Fibroblast of lung (primary cell): ENCODE results near the gene TSEN2. TPM values are rescaled to one million over a fixed set of nuclear protein-coding genes. Genes with fewer than 3 reads are reported as not detected.

Experiments used
- DNase-seq, 2 donors: peaks; one replicate each; pipeline versions ENCODE4 v3.0.0 to v3.0.0-alpha.2; 2010; ENCODE audit warnings: low read depth in 2 of 2
- H2AFZ ChIP-seq: 2 replicates; pipeline ENCODE4 v1.5.1; 2012; ENCODE audit warnings: low read length, control low read depth, inconsistent platforms
- H3K27ac ChIP-seq: 2 replicates; pipeline ENCODE4 v1.5.1; 2011; ENCODE audit warnings: low read length, control low read depth; ENCODE audit not compliant: insufficient read depth
- H3K27me3 ChIP-seq: 2 replicates; pipeline ENCODE4 v1.5.1; 2011; ENCODE audit warnings: mild to moderate bottlenecking, low read length; ENCODE audit not compliant: control insufficient read depth, insufficient read depth
- H3K36me3 ChIP-seq: 2 replicates; pipeline ENCODE4 v1.5.1; 2011; ENCODE audit warnings: low read length; ENCODE audit not compliant: control insufficient read depth, insufficient read depth
- H3K4me1 ChIP-seq: 2 replicates; pipeline ENCODE4 v1.5.1; 2011; ENCODE audit warnings: low read length; ENCODE audit not compliant: control insufficient read depth, insufficient read depth; ENCODE audit errors: extremely low read depth
- H3K4me2 ChIP-seq: 2 replicates; pipeline ENCODE4 v1.5.1; 2011; ENCODE audit warnings: low read length, control low read depth; ENCODE audit not compliant: insufficient read depth; ENCODE audit errors: extremely low read depth
- H3K4me3 ChIP-seq, 4 experiments: fragments of 200-600 bp in 1 of 4; sonication (generic) in 1 of 4; replicated peaks in 1 of 4; 2 replicates each; pipeline ENCODE4 v1.5.1; 2011 to 2016; ENCODE audit warnings: low read length in 4 of 4, low read depth in 3 of 4, mild to moderate bottlenecking in 3 of 4, control low read depth in 2 of 4, inconsistent platforms in 1 of 4, mixed read lengths in 1 of 4; ENCODE audit not compliant: insufficient read depth in 1 of 4; ENCODE audit errors: control extremely low read depth in 1 of 4
- H3K79me2 ChIP-seq: 2 replicates; pipeline ENCODE4 v1.5.1; 2012; ENCODE audit warnings: mild to moderate bottlenecking, low read length, inconsistent platforms; ENCODE audit not compliant: control insufficient read depth, insufficient read depth
- H3K9ac ChIP-seq: 2 replicates; pipeline ENCODE4 v1.5.1; 2011; ENCODE audit warnings: mild to moderate bottlenecking, low read length, control low read depth; ENCODE audit not compliant: insufficient read depth
- H3K9me3 ChIP-seq: 2 replicates; pipeline ENCODE4 v1.5.1; 2012; ENCODE audit warnings: low read depth, low read length; ENCODE audit not compliant: control insufficient read depth, insufficient read depth
- H4K20me1 ChIP-seq: 2 replicates; pipeline ENCODE4 v1.5.1; 2011; ENCODE audit warnings: low read length; ENCODE audit not compliant: control insufficient read depth, insufficient read depth; ENCODE audit errors: extremely low read depth
- EZH2 ChIP-seq: IDR thresholded peaks from 2 replicates; pipeline ENCODE4 v1.5.1; 2012; ENCODE audit warnings: low read length, control low read depth, mild to moderate bottlenecking; ENCODE audit errors: missing control alignments
- polyA plus RNA-seq, 2 donors: library from polyadenylated mRNA; depleted of rRNA in 1 of 2; stranded (reverse) in 1 of 2; unstranded in 1 of 2; fragments of >200 nt; gene quantifications; 2 replicates each; pipeline ENCODE4 v1.2.1, GENCODE V29; 2011 to 2012; ENCODE audit warnings: missing spikeins in 1 of 2
- total RNA-seq: library from RNA; depleted of rRNA; stranded (reverse); fragments of >200 nt; gene quantifications from 2 replicates; pipeline ENCODE4 v1.2.1, GENCODE V29; 2014
- TF ChIP-seq, protein P1 (sequence below), 2 donors: IDR thresholded peaks in 1 of 2; conservative IDR thresholded peaks in 1 of 2; 1 replicate in 1 of 2; 2 replicates in 1 of 2; pipeline ENCODE4 v1.5.1; 2011 to 2012; ENCODE audit warnings: low read length in 2 of 2, control low read depth in 1 of 2, inconsistent platforms in 1 of 2, low read depth in 1 of 2, mild to moderate bottlenecking in 1 of 2

TSEN2 gene
- total and polyA plus RNA-seq, 2 donors (not counting 1 experiment from before 2014, with no cell fraction given), result 9.8 to 14.4 TPM

DNA sequence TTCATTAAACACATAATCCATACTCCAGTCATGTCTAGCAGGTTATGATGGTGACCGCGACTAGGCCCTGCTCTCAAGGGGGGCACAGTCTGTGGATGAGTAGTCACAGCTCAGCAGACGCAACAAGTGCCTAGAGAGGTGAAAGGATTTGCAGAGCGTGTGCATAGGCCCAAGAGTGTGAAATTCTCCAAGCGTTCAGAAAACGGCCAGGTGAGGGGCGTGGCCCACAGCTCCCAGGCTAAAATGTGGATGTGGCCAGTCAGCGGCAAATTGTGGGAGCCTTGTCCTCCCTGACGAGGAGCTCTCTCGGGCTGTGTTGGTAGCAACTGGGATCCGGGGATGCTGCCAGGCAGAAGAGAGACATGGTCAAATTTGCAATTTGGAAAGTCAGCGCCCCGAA is 46.4 kb upstream of the TSEN2 start:
- no peak overlapping the region for H3K4me3 ChIP-seq
- H3K36me3 ChIP-seq, result no peaks in the 10 kb centered on the region
- no peak overlapping the region for H2AFZ ChIP-seq
- H3K27ac ChIP-seq, result no peak overlapping the region
- H3K79me2 ChIP-seq, result no peaks in the 10 kb centered on the region
- TF ChIP-seq EZH2, result no peak
- TF ChIP-seq, protein P1, sequence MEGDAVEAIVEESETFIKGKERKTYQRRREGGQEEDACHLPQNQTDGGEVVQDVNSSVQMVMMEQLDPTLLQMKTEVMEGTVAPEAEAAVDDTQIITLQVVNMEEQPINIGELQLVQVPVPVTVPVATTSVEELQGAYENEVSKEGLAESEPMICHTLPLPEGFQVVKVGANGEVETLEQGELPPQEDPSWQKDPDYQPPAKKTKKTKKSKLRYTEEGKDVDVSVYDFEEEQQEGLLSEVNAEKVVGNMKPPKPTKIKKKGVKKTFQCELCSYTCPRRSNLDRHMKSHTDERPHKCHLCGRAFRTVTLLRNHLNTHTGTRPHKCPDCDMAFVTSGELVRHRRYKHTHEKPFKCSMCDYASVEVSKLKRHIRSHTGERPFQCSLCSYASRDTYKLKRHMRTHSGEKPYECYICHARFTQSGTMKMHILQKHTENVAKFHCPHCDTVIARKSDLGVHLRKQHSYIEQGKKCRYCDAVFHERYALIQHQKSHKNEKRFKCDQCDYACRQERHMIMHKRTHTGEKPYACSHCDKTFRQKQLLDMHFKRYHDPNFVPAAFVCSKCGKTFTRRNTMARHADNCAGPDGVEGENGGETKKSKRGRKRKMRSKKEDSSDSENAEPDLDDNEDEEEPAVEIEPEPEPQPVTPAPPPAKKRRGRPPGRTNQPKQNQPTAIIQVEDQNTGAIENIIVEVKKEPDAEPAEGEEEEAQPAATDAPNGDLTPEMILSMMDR (conservative IDR thresholded peaks at IDR 0.05 in 1 of 2, IDR thresholded peaks at IDR 0.05 in 1 of 2; ENCODE audit: low read depth in 1 of 2, low read length in 2 of 2), result no peak
- H3K4me2 ChIP-seq, result no peak overlapping the region
- no peaks in the 10 kb centered on the region for H4K20me1 ChIP-seq
- H3K9ac ChIP-seq, result no peak overlapping the region
- peaks cover 20% of the 10 kb centered on the region for H3K4me1 ChIP-seq
- H3K27me3 ChIP-seq, result no peaks in the 10 kb centered on the region
- H3K9me3 ChIP-seq, result no peaks in the 10 kb centered on the region
- no peak for DNase-seq

DNA sequence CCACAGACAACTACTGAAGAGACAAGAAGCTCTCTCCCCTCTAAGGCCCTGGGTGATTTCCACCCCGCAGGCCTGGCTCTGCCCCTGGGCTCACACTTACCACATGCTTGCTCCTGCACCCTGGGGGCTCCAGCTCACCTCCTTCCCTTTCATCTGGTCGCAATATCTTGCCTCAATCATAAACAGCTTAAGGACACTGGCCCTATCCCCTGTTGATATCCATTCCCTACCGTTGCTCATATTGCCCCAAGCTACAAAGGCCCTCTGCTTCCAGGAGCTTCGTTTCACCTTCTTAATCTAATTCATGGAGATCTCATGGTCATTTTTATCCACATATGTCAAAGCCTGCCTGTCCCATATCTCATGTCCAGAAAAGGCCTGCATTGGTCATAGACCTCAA is 46.0 kb upstream of the TSEN2 start:
- Histone ChIP-seq H3K27me3 (no peaks in the 10 kb centered on the region), H3K36me3 (no peaks in the 10 kb centered on the region), H3K4me2 (no peak overlapping the region), H3K9ac (no peak overlapping the region), H3K9me3 (no peaks in the 10 kb centered on the region), H4K20me1 (no peaks in the 10 kb centered on the region), H3K79me2 (no peaks in the 10 kb centered on the region), H3K4me1 (peaks cover 20% of the 10 kb centered on the region), H3K4me3 (no peak overlapping the region), H3K27ac (no peak overlapping the region), H2AFZ (no peak overlapping the region)
- DNase-seq, result no peak
- TF ChIP-seq, protein P1 (conservative IDR thresholded peaks at IDR 0.05 in 1 of 2, IDR thresholded peaks at IDR 0.05 in 1 of 2; ENCODE audit: low read depth in 1 of 2, low read length in 2 of 2), result no peak
- no peak for TF ChIP-seq EZH2

DNA sequence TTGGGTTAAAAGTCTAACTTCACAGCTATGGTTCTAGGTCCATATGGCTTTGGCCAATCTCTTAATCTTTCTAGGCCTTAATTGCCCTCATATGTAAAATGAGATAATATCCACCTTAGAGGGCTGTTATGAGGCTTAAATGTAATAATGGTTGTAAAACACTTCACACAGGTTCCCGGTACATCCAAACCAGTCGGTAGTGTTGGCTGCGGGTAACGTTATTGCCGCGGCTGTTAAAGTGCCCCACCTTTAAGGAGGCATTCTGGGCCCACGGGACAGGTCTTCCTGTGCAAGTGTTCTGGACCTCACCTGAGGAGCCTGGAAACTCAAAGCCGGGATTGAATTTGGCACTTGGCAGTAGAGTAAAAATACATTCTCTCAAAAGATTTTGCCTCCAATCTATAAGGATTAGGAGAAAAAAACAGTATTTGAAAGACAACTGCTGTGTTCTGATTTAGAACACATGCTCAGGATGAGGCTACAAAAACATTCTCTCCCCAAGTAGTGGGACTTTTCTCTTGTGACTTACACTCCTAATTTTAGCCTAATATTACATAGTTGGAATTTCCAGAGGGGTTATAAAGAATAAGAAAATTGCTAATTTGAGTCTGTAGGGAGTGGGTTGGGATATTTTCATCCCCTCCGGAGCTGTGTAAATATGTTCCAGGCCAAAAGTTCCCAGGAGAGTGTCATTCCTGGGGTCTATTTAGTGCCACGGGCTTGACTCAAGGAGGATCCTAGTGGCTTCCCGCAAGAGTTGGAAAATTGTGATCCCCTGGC is 44.9 kb upstream of the TSEN2 start:
- Histone ChIP-seq H3K27me3 (no peaks in the 10 kb centered on the region), H3K79me2 (no peaks in the 10 kb centered on the region), H3K4me2 (no peak overlapping the region), H3K9ac (no peak overlapping the region), H3K4me3 (no peak overlapping the region), H3K9me3 (no peaks in the 10 kb centered on the region), H3K27ac (no peak overlapping the region), H2AFZ (no peak overlapping the region), H3K36me3 (no peaks in the 10 kb centered on the region), H3K4me1 (peaks cover 20% of the 10 kb centered on the region), H4K20me1 (no peaks in the 10 kb centered on the region)
- TF ChIP-seq, protein P1 (conservative IDR thresholded peaks at IDR 0.05 in 1 of 2, IDR thresholded peaks at IDR 0.05 in 1 of 2; ENCODE audit: low read depth in 1 of 2, low read length in 2 of 2), result no peak
- no peak for TF ChIP-seq EZH2
- no peak for DNase-seq
